HG02678 (cell line): Measurements from ENCODE around the gene PPP1R9B.

Experiments used
- ATAC-seq: cut with Tn5 transposase; IDR thresholded peaks from one replicate; pipeline ENCODE4 v1.9.1; 2021; ENCODE audit warnings: mild to moderate bottlenecking, moderate library complexity; ENCODE audit not compliant: unreplicated experiment

The PPP1R9B gene

GRCh38 chr17:50129353-50129727 lies 21.1 kb downstream of the PPP1R9B start:
- no peak for ATAC-seq

GRCh38 chr17:50128441-50129352 lies 21.8 kb downstream of the PPP1R9B start:
- ATAC-seq: no peak

GRCh38 chr17:50127697-50128361 lies 22.6 kb downstream of the PPP1R9B start:
- ATAC-seq: no peak

- no peak for ATAC-seq
Measured at GRCh38 chr17:50125420-50125997, 25.0 kb downstream of the PPP1R9B start.

GRCh38 chr17:50123649-50124349 lies 26.7 kb downstream of the PPP1R9B start:
- ATAC-seq: no peak

- no peak for ATAC-seq
Measured at GRCh38 chr17:50122945-50123344, 27.5 kb downstream of the PPP1R9B start.

GRCh38 chr17:50120475-50121253 lies 29.8 kb downstream of the PPP1R9B start:
- no peak for ATAC-seq

- ATAC-seq: no peak
Measured at GRCh38 chr17:50118828-50119218, 31.7 kb downstream of the PPP1R9B start.

- no peak for ATAC-seq
Measured at GRCh38 chr17:50118076-50118827, 32.2 kb downstream of the PPP1R9B start.

- ATAC-seq: no peak
Measured at GRCh38 chr17:50117202-50118051, 33.0 kb downstream of the PPP1R9B start.

- ATAC-seq: no peak
Measured at GRCh38 chr17:50115756-50116155, 34.7 kb downstream of the PPP1R9B start.

GRCh38 chr17:50114849-50115357 lies 35.6 kb downstream of the PPP1R9B start:
- no peak for ATAC-seq

GRCh38 chr17:50114401-50114800 lies 36.1 kb downstream of the PPP1R9B start:
- ATAC-seq: no peak

GRCh38 chr17:50113624-50114320 lies 36.7 kb downstream of the PPP1R9B start:
- no peak for ATAC-seq

GRCh38 chr17:50112694-50113093 lies 37.8 kb downstream of the PPP1R9B start:
- ATAC-seq: no peak

GRCh38 chr17:50111673-50112655 lies 38.5 kb downstream of the PPP1R9B start:
- ATAC-seq: no peak
